Thyroid gland (tissue), 4 donors: ENCODE results near the gene KANK3.

Experiments
- POLR2A ChIP-seq, 2 donors: fragments of 450-650 bp; IDR thresholded peaks; one replicate each; pipeline ENCODE4 v1.6.1; 2017; ENCODE audit warnings: antibody characterized with exemption in 2 of 2, mild to moderate bottlenecking in 2 of 2, moderate library complexity in 1 of 2
- TF ChIP-seq, protein P1 (sequence below), 6 experiments: fragments of 200-600 bp in 3 of 6; fragments of 450-650 bp in 3 of 6; sonication (generic) in 3 of 6; IDR thresholded peaks; one replicate each; pipeline ENCODE4 v1.5.1; 2016 to 2019; ENCODE audit warnings: antibody characterized with exemption in 6 of 6, mild to moderate bottlenecking in 2 of 6, inconsistent platforms in 1 of 6, moderate library complexity in 1 of 6

DNA sequence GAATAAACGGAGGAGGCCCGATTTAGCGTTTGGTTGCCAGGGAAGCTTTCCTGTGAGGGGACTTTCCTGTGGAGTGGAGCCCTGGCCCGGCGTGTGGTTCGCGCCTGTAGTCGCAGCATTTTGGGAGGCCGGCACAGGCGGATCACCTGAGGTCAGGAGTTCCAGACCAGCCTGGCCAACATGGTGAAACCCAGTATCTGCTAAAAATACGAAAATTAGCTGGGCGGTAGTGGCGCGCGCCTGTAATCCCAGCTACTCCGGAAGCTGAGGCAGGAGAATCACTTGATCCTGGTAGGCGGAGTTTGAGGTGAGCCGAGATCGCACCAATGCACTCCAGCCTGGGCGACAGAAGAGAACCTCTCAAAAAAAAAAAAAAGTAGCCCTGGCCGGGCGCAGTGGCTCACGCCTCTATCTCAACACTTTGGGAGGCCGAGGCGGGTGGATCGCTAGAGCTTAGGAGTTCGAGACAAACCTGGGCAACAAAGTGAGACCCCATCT is 6.9 kb downstream of the KANK3 start:
- TF ChIP-seq, protein P1, sequence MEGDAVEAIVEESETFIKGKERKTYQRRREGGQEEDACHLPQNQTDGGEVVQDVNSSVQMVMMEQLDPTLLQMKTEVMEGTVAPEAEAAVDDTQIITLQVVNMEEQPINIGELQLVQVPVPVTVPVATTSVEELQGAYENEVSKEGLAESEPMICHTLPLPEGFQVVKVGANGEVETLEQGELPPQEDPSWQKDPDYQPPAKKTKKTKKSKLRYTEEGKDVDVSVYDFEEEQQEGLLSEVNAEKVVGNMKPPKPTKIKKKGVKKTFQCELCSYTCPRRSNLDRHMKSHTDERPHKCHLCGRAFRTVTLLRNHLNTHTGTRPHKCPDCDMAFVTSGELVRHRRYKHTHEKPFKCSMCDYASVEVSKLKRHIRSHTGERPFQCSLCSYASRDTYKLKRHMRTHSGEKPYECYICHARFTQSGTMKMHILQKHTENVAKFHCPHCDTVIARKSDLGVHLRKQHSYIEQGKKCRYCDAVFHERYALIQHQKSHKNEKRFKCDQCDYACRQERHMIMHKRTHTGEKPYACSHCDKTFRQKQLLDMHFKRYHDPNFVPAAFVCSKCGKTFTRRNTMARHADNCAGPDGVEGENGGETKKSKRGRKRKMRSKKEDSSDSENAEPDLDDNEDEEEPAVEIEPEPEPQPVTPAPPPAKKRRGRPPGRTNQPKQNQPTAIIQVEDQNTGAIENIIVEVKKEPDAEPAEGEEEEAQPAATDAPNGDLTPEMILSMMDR (IDR thresholded peaks at IDR 0.05): no peak
- no peak for TF ChIP-seq POLR2A (IDR thresholded peaks at IDR 0.05)
